Measurements from ENCODE around the gene MAP2K5.

DNA sequence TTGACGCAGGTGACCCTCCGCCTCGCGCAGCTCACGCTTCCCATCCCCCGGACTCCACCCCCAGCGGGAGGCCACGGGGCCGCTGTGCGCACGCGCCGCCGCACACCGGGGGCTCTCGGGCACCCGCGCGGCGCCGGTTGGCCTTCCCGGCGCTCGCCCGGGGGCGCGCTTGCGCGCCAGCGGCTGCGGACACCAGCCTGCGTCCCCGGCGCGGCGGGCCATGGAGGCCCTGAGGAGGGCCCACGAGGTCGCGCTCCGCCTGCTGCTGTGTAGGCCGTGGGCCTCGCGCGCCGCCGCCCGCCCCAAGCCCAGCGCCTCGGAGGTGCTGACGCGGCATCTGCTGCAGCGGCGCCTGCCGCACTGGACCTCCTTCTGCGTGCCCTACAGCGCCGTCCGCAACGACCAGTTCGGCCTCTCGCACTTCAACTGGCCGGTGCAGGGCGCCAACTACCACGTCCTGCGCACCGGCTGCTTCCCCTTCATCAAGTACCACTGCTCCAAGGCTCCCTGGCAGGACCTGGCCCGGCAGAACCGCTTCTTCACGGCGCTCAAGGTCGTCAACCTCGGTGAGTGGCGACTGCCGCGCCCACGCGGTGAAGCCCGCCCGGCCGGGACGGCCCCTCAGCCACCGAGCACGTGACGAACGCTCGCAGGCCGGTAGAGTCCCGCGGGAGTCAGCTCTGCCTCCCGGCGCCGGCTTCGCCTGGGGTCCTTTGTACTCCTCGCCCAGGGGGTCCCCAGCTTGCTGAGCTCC is 21.3 kb upstream of the MAP2K5 start, which contains the start of gene C15orf61:
- TF ChIP-seq, protein P1, sequence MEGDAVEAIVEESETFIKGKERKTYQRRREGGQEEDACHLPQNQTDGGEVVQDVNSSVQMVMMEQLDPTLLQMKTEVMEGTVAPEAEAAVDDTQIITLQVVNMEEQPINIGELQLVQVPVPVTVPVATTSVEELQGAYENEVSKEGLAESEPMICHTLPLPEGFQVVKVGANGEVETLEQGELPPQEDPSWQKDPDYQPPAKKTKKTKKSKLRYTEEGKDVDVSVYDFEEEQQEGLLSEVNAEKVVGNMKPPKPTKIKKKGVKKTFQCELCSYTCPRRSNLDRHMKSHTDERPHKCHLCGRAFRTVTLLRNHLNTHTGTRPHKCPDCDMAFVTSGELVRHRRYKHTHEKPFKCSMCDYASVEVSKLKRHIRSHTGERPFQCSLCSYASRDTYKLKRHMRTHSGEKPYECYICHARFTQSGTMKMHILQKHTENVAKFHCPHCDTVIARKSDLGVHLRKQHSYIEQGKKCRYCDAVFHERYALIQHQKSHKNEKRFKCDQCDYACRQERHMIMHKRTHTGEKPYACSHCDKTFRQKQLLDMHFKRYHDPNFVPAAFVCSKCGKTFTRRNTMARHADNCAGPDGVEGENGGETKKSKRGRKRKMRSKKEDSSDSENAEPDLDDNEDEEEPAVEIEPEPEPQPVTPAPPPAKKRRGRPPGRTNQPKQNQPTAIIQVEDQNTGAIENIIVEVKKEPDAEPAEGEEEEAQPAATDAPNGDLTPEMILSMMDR (conservative IDR thresholded peaks at IDR 0.05; ENCODE audit: low read length): no peak
- TF ChIP-seq EZH2phosphoT487 (IDR thresholded peaks at IDR 0.05; ENCODE audit: borderline replicate concordance): no peak
